NT2/D1 (cell line): Measurements from ENCODE around the gene CATSPER3.

Source experiments
- DNase-seq: peaks from one replicate; pipeline ENCODE4 v3.0.0-alpha.2; 2011; ENCODE audit warnings: low read depth, low spot score
- H3K27me3 ChIP-seq: 2 replicates; pipeline ENCODE4 v1.6.0; 2011; ENCODE audit warnings: mild to moderate bottlenecking; ENCODE audit not compliant: insufficient read length, insufficient read depth
- H3K36me3 ChIP-seq: 2 replicates; pipeline ENCODE4 v1.6.1; 2011; ENCODE audit warnings: mild to moderate bottlenecking, low read length, mixed read lengths; ENCODE audit not compliant: insufficient read depth, insufficient read length
- H3K4me1 ChIP-seq: 2 replicates; pipeline ENCODE4 v1.5.1; 2011; ENCODE audit not compliant: insufficient read depth, insufficient read length
- H3K4me3 ChIP-seq: 2 replicates; pipeline ENCODE4 v1.5.1; 2011; ENCODE audit warnings: low read depth; ENCODE audit not compliant: insufficient read length
- H3K9ac ChIP-seq: 2 replicates; pipeline ENCODE4 v1.6.0; 2011; ENCODE audit warnings: low read depth; ENCODE audit not compliant: insufficient read length
- H3K9me3 ChIP-seq: 2 replicates; pipeline ENCODE4 v1.5.1; 2011; ENCODE audit warnings: mild to moderate bottlenecking, low read length; ENCODE audit not compliant: insufficient read depth
- SUZ12 ChIP-seq: IDR thresholded peaks from 2 replicates; pipeline ENCODE4 v1.6.1; 2011; ENCODE audit not compliant: insufficient read length, insufficient read depth; ENCODE audit errors: extremely low read depth
- YY1 ChIP-seq: IDR thresholded peaks from 2 replicates; pipeline ENCODE4 v1.6.1; 2011; ENCODE audit not compliant: insufficient read length, insufficient read depth
- ZNF274 ChIP-seq: IDR thresholded peaks from 2 replicates; pipeline ENCODE4 v1.6.1; 2011; ENCODE audit warnings: mild to moderate bottlenecking, low read depth, low read length

CATSPER3 gene

DNA sequence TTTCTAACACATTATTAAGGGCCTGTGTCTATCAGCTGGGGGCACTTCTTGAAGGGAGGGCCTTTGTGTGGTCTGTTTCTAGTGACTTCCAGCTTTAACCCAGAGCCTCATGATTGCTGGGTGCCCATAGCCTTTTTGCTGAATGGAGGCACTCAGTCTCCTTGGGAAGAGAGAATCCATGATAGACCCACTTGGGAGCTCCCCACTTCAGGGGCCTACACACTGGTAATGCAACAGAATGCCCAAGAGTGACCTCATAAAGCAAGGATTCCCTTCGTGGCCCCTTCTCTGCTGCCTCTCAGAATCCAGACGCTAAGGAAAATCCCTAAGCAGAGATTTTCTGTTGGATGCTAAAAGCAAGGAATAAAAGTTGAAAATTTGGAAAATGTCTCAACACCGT lies at the start of gene CATSPER3:
Gene CATSPER3 (plus strand): TSS at position 301 of the 400 bp plus-strand sequence. CDS start 85 bp downstream, at position 386.
- Histone ChIP-seq H3K4me3 (no peak within 1 kb of the TSS), H3K9ac (no peak within 1 kb of the TSS), H3K4me1 (no peaks in the 10 kb centered on the region), H3K27me3 (no peaks in the 10 kb centered on the region), H3K9me3 (no peaks in the 10 kb centered on the region), H3K36me3 (peaks cover 12% of the 10 kb centered on the region)
- TF ChIP-seq YY1: no peak
- no peak for TF ChIP-seq SUZ12
- TF ChIP-seq ZNF274: no peak
- no peak for DNase-seq

DNA sequence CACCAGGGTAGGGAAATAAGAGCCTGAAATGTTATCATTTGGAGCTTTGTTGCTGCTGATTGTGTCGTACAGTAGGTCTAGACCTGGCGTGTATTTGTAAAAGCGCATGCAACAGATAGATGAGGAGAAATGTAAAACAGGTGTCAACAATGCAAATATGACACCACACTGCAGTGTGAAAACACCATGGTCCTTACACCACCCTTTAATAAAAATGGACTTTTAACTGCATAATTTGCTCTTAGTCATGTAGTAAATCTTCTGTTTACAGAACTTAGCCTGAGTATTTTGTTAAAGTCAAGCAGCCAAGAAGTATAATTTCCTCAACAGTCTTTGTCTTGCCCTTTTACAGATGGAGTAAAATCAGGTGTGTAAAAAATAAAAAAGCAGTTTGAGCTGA lies 48.8 kb upstream of the CATSPER3 start:
- TF ChIP-seq ZNF274: no peak
- no peak for TF ChIP-seq YY1
- no peak for TF ChIP-seq SUZ12
- Histone ChIP-seq H3K36me3 (peaks cover 44% of the 10 kb centered on the region), H3K9ac (no peak overlapping the region), H3K4me3 (no peak overlapping the region), H3K4me1 (no peaks in the 10 kb centered on the region), H3K9me3 (no peaks in the 10 kb centered on the region), H3K27me3 (no peaks in the 10 kb centered on the region)
- DNase-seq: no peak

DNA sequence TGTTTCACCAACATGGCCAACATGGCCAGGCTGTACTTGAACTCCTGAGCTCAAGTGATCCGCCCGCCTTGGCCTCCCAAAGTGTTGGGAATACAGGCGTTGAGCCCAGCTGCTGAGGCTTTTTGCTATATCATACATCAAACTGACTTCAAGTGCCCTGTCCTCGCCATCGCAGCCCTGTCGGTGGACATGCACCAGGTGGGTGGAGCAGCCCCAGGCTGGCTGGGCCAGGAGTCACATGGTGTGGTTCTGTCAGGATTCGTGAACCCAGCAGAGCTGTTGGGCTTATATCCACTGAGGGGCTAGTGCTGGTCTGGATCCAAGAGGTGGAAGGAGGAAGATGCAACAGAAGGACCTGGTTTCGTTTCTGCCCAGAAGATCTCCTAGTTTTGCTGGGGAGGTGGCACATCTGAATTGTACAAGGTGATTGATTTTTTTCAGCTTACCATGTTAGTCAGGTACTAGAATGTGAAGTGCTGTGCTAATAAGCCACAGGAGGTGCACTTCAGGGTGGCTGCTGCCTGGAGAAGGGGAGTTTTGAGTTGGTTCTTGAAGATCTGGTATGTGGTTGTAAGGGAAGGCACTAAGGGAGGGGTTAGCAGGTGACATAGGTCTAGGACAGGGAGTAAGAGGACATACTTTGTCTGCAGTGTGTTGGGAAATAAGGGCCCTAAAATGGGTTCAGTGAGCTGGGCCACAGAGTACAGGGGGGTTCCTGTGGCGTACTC lies 46.7 kb upstream of the CATSPER3 start:
- TF ChIP-seq YY1 (no peak), SUZ12 (no peak), ZNF274 (no peak)
- Histone ChIP-seq H3K4me3 (no peak overlapping the region), H3K27me3 (no peaks in the 10 kb centered on the region), H3K9ac (no peak overlapping the region), H3K9me3 (no peaks in the 10 kb centered on the region), H3K4me1 (no peaks in the 10 kb centered on the region), H3K36me3 (peaks cover 29% of the 10 kb centered on the region)
- DNase-seq: no peak

DNA sequence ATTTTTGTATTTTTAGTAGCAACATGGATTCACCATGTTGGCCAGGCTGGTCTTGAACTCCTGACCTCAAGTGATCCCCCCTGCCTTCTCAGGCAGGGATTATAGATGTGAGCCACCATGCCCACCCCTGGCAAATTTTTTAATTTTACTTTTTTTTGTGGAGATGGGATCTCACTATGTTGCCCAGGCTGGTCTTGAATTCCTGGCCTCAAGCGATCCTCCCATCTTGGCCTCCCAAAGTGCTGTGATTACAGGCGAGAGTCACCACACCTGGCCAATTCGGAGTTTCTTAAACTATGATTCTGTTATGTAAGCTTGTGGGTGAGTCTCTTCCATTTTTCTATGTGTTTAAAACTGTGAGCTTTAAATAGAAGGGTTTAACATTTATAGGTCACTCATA lies 35.2 kb upstream of the CATSPER3 start:
- Histone ChIP-seq H3K9me3 (no peaks in the 10 kb centered on the region), H3K36me3 (peaks cover 34% of the 10 kb centered on the region), H3K4me1 (no peaks in the 10 kb centered on the region), H3K4me3 (no peak overlapping the region), H3K9ac (no peak overlapping the region), H3K27me3 (no peaks in the 10 kb centered on the region)
- no peak for DNase-seq
- TF ChIP-seq ZNF274: no peak
- no peak for TF ChIP-seq SUZ12
- TF ChIP-seq YY1: no peak

DNA sequence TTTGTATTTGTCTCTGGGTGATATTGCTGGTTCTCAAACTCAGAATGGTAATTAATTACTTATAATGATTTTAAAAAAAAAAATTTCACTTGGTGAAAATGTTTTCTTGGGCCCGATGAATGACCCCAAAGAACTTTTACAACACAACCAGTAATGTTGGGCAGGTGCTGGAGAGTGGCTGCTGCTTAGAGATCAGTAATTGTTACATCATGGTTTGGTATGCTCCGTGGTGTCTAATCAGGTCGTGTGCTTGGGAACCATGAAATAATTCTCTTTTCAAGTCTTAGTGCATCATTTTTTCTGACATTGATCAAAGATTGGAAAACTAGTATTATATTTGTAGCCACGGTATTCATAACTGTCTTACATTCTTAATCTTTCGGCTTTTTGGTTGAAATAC lies 33.5 kb upstream of the CATSPER3 start:
- no peak for TF ChIP-seq YY1
- TF ChIP-seq ZNF274: no peak
- TF ChIP-seq SUZ12: no peak
- Histone ChIP-seq H3K36me3 (peaks cover 36% of the 10 kb centered on the region), H3K9ac (no peak overlapping the region), H3K4me1 (no peaks in the 10 kb centered on the region), H3K9me3 (no peaks in the 10 kb centered on the region), H3K4me3 (no peak overlapping the region), H3K27me3 (no peaks in the 10 kb centered on the region)
- no peak for DNase-seq

DNA sequence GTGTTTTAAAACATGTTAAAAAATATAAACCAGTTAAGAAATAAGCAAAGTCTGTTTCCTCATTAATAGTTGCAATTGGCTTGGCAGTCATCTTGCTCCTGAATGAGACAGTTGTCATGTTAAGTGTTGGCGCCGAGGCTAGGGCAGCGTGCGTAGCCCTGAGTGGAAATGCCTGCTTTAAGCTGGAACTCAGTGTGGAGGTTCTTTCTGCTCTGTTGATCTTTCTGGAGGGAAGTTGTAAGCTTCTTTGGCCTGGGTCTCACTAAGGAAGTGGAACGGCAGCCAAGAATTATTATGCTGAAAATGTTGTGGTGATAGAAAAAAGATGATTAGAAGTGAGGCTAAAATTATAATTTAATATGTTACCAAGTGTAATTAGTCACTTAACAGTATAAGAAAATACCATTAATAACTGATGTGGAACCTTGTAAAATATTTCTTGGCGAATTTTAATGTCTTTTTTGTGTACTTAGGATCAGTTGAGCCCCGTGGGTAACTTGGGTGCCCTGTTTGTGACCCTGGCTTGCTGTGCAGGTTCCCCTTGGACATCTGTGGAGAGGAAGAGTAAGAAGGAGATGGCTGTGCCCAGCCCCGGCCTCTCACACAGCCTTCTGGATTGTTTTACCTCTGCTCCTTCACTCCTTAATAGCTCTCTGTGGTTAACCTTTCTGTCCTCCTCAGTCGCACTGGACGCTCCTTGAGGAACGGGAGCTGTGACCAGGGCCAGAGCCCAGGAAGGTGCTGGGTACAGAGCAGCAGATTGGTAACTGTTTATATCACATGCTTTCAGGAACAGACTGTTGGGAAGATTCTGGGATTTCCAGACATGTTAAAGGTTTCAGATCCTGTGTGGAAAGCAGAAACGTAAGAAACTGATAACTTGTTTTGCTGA lies 31.8 kb upstream of the CATSPER3 start:
- no peaks in the 10 kb centered on the region for H3K4me1 ChIP-seq
- no peak overlapping the region for H3K9ac ChIP-seq
- DNase-seq: no peak
- no peaks in the 10 kb centered on the region for H3K27me3 ChIP-seq
- no peak for TF ChIP-seq YY1
- TF ChIP-seq SUZ12: no peak
- TF ChIP-seq ZNF274: no peak
- H3K4me3 ChIP-seq: no peak overlapping the region
- peaks cover 33% of the 10 kb centered on the region for H3K36me3 ChIP-seq
- H3K9me3 ChIP-seq: no peaks in the 10 kb centered on the region

DNA sequence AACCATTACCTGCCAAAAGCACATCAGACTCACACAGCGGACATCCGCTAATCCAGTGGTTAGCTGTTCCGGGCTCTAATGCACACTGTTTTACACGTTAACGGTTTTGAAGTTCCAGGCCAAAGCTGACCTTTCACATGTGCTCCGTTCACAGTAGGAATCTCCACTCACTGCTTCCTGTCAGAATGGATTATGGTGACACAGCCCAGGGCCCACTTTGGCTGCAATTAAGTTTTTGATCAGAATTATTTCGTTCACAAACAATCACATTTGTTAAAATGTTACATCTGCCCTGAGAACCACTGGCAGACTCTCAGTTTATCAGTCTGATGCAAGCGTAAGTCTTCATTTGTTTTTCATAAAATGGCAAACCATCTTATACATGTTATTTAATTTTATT lies 30.2 kb upstream of the CATSPER3 start:
- TF ChIP-seq YY1 (no peak), SUZ12 (no peak), ZNF274 (no peak)
- Histone ChIP-seq H3K9me3 (no peaks in the 10 kb centered on the region), H3K4me3 (no peak overlapping the region), H3K27me3 (no peaks in the 10 kb centered on the region), H3K9ac (no peak overlapping the region), H3K4me1 (no peaks in the 10 kb centered on the region), H3K36me3 (peaks cover 27% of the 10 kb centered on the region)
- no peak for DNase-seq
